RWPE2 (cell line): ENCODE results near the gene KCNE3.
A peak's percentile ranks its signal among the peaks of the same experiment; 100 is the strongest.
"Not testable (repeated sequence)": the region's sequence is repeated elsewhere in the genome, so short reads cannot be mapped to it uniquely, and the experiment has no call there.

ENCODE experiments used
- ATAC-seq: fragments of 200-7000 bp; cut with Tn5 transposase; 3 replicates; pipeline ENCODE4 v1.9.1; 2021; ENCODE audit warnings: low read depth
- DNase-seq: peaks from one replicate; pipeline ENCODE4 v3.0.0-alpha.2; 2020; ENCODE audit warnings: low spot score
- H3K27ac ChIP-seq: fragments of 450-650 bp; 2 replicates; pipeline ENCODE4 v1.5.1; 2017; ENCODE audit warnings: mild to moderate bottlenecking; ENCODE audit not compliant: poor library complexity, severe bottlenecking
- H3K27me3 ChIP-seq: fragments of 250-450 bp; sonication (Bioruptor Pico); 2 replicates; pipeline ENCODE4 v1.5.1; 2021; ENCODE audit warnings: mild to moderate bottlenecking, moderate library complexity; ENCODE audit not compliant: insufficient read depth, poor library complexity, severe bottlenecking
- H3K36me3 ChIP-seq: fragments of 250-450 bp; sonication (Bioruptor Pico); 2 replicates; pipeline ENCODE4 v1.5.1; 2020; ENCODE audit warnings: low read depth, mild to moderate bottlenecking, moderate library complexity
- H3K4me1 ChIP-seq: fragments of 250-450 bp; sonication (Bioruptor Pico); 2 replicates; pipeline ENCODE4 v1.5.1; 2021; ENCODE audit warnings: mild to moderate bottlenecking, moderate library complexity; ENCODE audit not compliant: insufficient read depth, poor library complexity, severe bottlenecking
- H3K4me3 ChIP-seq: fragments of 250-450 bp; sonication (Bioruptor Pico); 2 replicates; pipeline ENCODE4 v1.5.1; 2021; ENCODE audit warnings: mild to moderate bottlenecking, moderate library complexity; ENCODE audit not compliant: severe bottlenecking
- H3K9me3 ChIP-seq: fragments of 250-450 bp; sonication (Bioruptor Pico); 2 replicates; pipeline ENCODE4 v1.5.1; 2021; ENCODE audit warnings: mild to moderate bottlenecking, moderate library complexity; ENCODE audit not compliant: severe bottlenecking
- TF ChIP-seq, protein P1 (sequence below): fragments of 450-650 bp; IDR thresholded peaks from one replicate; pipeline ENCODE4 v1.5.1; 2017; ENCODE audit warnings: mild to moderate bottlenecking, moderate library complexity; ENCODE audit not compliant: poor library complexity, severe bottlenecking

The KCNE3 gene

DNA sequence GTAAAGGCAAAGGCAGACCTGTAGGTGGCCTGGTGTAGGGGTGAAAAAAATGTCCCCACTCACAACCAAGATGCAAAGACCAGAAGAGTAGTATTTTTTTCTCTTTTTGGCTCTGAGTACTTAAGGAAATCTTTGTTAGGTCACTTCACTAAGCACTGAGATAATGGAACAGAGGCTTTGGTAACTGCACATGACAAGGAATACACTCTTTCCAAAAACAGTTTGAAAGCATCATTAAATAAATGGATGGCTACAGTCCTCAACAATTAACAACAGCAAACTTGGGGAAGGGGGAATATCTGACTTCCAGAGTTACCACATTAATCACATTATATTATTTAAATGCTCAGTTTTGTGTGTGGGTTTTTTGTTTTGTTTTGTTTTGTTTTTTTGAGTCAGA lies 42.2 kb downstream of the KCNE3 start:
- TF ChIP-seq, protein P1, sequence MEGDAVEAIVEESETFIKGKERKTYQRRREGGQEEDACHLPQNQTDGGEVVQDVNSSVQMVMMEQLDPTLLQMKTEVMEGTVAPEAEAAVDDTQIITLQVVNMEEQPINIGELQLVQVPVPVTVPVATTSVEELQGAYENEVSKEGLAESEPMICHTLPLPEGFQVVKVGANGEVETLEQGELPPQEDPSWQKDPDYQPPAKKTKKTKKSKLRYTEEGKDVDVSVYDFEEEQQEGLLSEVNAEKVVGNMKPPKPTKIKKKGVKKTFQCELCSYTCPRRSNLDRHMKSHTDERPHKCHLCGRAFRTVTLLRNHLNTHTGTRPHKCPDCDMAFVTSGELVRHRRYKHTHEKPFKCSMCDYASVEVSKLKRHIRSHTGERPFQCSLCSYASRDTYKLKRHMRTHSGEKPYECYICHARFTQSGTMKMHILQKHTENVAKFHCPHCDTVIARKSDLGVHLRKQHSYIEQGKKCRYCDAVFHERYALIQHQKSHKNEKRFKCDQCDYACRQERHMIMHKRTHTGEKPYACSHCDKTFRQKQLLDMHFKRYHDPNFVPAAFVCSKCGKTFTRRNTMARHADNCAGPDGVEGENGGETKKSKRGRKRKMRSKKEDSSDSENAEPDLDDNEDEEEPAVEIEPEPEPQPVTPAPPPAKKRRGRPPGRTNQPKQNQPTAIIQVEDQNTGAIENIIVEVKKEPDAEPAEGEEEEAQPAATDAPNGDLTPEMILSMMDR, result no peak

DNA sequence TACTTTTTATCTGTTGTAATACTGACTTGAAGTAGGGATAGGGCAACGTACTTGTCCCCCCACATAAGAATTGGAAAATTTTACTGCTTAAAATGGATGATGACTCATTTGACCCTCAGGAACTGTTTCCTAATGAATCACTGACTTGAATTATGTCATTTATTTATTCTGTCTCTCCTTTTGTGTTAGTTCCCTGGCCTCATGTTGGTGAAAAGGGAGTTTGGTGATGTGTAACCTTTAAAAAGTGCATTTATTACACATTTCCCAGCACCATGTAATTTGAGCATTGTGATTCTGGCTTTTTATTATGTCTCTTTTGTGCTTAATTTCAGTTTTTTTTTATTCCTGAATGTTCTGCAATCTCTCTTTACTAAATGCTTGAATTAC lies 48.8 kb downstream of the KCNE3 start:
- H3K27ac ChIP-seq, result peak overlapping the region; percentile 63
- H3K4me3 ChIP-seq, result no peak overlapping the region
- peak; percentile 86 for ATAC-seq
- H3K27me3 ChIP-seq, result no peaks in the 10 kb centered on the region
- peaks cover 25% of the 10 kb centered on the region for H3K4me1 ChIP-seq
- no peaks in the 10 kb centered on the region for H3K36me3 ChIP-seq
- H3K9me3 ChIP-seq, result peaks cover 3% of the 10 kb centered on the region
- no peak for DNase-seq
- TF ChIP-seq, protein P1, result no peak

More for the DNA sequence above, 42.2 kb downstream of the KCNE3 start:
- Histone ChIP-seq H3K36me3 (no peaks in the 10 kb centered on the region), H3K27ac (no peak overlapping the region), H3K27me3 (no peaks in the 10 kb centered on the region), H3K4me3 (no peak overlapping the region), H3K4me1 (peaks cover 4% of the 10 kb centered on the region), H3K9me3 (no peaks in the 10 kb centered on the region)
- ATAC-seq, result no peak
- no peak for DNase-seq

DNA sequence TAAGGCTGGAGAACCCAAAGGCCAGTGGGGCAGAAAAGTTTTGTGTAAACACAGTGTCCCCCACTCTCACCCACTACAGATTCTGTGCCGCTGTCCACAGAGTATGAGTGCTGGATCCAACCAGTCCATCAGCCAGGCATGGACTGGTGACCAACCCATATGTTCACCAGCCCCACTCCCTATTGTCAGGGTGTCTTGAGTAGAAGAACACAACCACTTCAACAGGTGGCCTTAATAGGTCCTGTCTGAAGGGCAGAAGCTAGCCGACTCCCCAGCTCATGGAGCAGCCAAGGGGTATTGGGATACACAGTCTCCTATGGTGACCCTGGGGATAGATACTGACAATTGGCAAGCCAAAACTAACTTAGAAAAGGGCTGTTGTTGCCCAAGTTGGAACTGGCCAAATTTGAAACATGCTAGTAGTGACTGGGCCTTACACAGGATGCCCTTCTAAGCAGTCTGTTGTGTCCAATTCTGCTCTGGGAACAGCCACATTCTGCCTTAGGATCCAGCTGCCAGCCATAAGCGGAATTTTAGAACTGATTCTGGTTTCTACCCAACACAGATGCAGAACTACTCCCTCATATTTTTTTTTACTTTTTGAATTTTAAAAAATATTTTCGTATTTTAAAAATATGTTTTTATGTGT lies 49.4 kb downstream of the KCNE3 start:
- peak; percentile 54 for ATAC-seq
- no peak overlapping the region for H3K4me3 ChIP-seq
- H3K9me3 ChIP-seq, result peaks cover 3% of the 10 kb centered on the region
- H3K27ac ChIP-seq, result peak overlapping the region; percentile 63
- TF ChIP-seq, protein P1, result no peak
- DNase-seq, result no peak
- peaks cover 26% of the 10 kb centered on the region for H3K4me1 ChIP-seq
- H3K36me3 ChIP-seq, result no peaks in the 10 kb centered on the region
- no peaks in the 10 kb centered on the region for H3K27me3 ChIP-seq

DNA sequence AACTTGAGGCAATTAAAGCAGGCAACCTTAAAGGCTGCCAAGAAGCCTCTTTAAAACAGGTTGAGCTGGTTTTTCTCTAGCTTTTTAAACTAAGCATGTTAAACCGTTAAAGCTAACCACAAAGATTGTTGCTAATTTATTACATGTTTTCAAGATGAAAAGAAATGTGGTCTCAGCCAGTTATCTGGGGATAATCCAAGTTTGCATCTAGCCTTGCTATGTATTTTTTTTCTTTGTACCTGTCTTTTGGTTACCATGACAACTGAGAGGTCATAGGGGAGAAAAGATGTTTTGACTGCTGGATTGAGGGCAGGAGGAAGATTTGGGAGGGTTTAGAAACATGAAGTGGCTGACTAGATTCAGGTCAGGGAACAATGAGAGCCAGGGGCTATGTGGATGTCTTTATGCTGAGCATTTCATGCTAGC lies 50.0 kb downstream of the KCNE3 start:
- DNase-seq (no peak), ATAC-seq (peak; percentile 46)
- H3K4me1 ChIP-seq, result peaks cover 32% of the 10 kb centered on the region
- TF ChIP-seq, protein P1, result no peak
- no peaks in the 10 kb centered on the region for H3K36me3 ChIP-seq
- H3K27ac ChIP-seq, result peak overlapping the region; percentile 63
- H3K4me3 ChIP-seq, result no peak overlapping the region
- H3K9me3 ChIP-seq, result peaks cover 3% of the 10 kb centered on the region
- no peaks in the 10 kb centered on the region for H3K27me3 ChIP-seq

DNA sequence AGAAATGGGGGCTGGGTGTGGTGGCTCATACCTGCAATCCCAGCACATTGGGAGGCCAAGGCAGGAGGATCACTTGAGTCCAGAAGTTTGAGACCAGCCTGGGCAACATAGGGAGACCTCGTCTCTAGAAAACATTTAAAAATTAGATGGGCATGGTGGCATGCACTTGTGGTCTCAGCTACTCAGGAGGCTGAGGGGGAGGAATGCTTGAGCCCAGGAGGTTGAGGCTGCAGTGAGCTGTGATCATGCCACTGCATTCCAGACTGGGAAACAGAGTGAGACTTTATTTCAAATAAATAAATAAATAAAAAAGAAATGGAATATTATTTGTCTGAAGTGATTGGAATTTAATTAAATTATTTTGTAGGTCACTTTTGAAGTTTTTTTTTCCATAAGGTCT lies 50.4 kb downstream of the KCNE3 start:
- DNase-seq, H3K4me3 ChIP-seq, H3K36me3 ChIP-seq, H3K27me3 ChIP-seq, ATAC-seq, H3K9me3 ChIP-seq: not testable (repeated sequence)
- H3K27ac ChIP-seq, result peak overlapping the region; percentile 63
- peaks cover 34% of the 10 kb centered on the region for H3K4me1 ChIP-seq
